GM18511 (cell line): ENCODE results near the gene TCERG1L.
"Not testable (repeated sequence)": the region's sequence is repeated elsewhere in the genome, so short reads cannot be mapped to it uniquely, and the experiment has no call there.

Source experiments
- ATAC-seq: cut with Tn5 transposase; IDR thresholded peaks from one replicate; pipeline ENCODE4 v1.9.1; 2021; ENCODE audit warnings: mild to moderate bottlenecking, moderate library complexity; ENCODE audit not compliant: unreplicated experiment

TCERG1L gene

DNA sequence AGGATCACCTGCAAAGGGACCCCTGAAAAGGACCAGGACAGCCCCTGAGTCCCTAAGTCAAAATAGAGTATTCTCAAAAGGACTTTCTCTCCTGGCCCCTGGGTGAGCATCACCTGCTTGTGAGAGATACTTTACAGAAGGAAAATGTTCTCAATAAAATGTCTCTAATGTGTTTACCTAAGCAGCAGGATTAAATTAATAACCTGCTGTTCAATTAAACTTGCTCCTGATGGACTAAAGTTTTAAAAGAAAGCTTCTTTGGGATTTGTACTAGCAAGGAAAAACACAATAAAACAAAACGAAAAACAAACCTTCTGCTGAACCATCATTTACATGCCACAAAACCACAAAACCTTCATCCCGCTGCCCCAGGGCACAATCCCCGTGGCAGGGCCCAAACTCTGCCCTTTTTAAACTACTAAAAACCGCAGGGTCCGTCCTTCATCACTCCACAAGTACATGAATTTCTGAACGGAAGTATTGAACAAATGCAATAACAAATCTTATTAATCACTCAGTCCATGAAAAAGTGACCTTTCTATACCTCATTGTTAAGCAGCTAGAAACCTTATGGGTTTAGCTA lies 197.7 kb downstream of the TCERG1L start:
- no peak for ATAC-seq

DNA sequence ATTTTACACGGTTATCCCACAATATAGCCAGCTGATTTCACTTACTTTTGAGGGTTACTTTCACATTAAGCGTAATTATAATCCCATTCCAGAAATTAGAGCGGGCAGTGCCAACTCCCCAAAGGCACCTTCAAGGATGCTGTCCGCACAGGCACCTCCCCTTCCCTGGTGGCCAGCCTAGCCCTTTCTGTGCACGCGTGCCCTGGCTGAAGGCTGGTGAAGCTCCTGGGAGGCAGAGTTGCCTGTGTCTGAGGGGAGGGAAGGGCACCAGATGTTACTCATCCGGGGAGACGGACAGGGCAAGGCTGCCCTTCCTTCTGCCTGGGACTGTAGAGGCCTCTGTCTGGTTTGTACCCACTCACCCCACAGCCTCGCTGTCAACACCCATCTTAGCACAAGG lies 198.4 kb downstream of the TCERG1L start:
- ATAC-seq = no peak

DNA sequence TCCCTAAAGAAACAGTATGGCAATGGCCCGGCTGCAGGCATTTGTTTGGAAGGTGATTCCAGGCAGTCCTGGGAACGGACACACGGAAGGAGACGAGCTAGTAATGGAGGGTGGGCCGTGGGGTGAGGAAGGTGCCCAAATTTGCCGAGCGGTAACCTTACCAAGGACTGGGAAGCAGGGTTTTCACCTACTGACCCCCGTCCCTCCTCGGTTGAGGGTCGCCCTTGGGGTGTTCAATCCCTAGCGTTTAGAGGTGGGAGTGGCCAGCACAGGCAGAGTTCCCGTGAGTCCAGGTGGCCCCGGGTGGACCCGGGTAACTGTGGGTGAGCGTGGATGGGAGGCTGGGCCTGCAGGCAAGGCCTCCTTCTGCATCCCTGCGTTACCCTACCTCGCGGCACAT lies 198.8 kb downstream of the TCERG1L start:
- ATAC-seq = no peak

DNA sequence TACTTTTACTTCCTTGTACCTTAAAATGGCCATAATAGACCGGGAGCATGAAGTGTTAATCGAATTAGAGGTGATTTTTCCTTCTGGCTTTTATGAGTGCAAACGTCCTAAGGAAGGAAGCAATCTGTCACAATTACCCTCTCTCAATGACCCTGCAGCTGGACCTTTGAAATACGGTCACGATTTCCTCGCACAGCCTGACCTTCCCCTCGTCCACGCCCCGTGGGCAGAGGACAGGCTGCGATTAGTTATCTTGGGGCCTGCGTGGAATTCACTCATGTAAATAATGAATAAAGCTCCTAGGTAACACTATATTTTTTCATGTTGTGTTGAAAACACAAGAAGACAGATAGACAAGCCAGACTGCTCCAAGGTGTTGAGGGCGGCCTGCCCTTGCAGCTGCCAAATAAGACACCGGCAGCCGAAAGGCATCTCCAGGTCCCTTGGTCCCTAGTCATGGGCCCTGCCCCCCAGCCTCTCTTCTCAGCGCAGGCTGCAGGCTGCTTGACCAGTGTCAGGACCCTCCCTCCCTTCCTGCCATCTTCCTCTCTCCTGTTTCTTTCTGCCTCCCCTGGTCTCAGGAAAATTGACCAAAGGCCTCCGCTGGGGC lies 199.9 kb downstream of the TCERG1L start:
- ATAC-seq = no peak

DNA sequence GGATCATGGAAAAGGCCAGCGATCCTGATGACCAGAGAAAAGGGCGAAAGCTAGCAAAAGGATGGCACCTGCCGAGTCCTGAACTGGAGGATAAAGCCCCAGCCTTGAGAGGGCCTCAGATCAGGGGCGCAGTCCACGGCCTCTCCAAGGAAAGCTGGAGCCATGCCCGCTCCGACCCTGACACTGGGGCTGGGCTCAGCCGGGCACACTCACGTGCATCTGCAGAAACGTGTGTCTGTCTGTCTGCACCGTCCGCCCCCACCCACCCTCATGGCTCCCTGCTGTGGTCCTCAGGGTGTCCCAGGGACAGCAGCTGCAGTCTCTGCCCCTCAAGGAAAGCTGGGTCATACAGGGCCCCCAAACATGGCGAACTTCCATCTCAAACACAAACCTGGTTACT lies 200.5 kb downstream of the TCERG1L start:
- ATAC-seq = no peak

DNA sequence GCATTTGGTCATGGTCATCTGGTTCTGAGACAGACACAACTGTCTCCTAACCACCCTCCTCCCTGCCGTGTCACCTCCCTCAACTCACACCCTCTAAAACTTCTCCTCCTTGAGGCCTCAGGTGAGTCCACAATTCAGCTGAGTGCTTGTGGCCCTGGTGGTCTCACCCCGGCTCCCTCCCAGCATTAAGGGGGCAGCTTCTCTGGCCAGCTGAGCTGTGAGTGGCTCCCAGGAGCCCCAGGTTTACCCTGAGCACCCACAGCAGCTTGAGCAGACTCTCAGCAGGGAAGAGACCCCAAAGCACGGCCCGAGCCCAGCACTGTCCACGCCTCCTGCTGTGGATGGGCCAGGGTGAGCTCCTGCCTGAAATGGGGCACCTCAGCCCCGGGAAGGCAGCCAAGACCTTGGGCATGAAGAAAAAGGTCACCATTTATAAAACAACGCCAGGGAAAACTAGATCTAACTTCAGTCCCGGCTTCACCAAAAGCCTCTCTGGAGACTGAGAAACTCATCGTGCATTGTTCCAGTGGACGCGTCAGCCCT lies 201.2 kb downstream of the TCERG1L start:
- no peak for ATAC-seq

DNA sequence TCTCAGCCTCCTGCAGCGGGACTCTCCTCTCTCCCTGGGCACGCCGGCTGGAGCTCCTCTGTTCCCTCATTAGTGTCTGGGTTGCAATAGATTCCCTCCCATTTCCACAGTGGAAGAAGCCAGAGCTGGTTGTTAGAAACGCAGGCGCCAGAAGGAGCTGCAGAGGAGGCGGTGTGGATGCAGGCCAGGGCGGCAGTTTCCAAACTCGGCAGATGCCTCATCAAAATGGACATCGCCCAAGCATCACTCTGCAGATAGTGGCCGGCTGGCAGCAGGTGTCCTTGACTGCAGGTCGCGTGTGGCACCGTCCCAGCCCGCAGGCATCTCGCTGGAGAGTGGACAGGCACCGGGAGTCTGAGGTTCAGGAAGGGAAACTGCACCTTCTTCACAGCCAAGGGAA lies 201.8 kb downstream of the TCERG1L start:
- no peak for ATAC-seq

DNA sequence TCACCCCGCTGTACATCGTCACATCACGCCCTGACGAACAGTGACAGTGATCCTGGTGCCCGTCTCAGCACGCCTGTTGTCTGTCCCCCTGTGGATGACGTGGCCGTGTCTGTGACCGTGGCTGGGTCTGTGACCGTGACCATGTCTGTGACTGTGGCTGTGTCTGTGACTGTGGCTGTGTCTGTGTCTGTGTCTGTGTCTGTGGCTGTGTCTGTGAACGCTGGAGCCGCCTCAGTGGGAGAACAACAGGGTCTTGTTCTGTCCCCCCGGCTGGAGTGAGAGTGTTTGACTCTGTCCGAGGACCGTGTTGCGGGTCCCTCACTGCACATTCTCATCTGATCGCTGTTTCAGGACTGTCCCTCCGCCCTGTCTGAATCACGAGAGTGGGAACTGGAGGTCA lies 202.2 kb downstream of the TCERG1L start:
- ATAC-seq = no peak

DNA sequence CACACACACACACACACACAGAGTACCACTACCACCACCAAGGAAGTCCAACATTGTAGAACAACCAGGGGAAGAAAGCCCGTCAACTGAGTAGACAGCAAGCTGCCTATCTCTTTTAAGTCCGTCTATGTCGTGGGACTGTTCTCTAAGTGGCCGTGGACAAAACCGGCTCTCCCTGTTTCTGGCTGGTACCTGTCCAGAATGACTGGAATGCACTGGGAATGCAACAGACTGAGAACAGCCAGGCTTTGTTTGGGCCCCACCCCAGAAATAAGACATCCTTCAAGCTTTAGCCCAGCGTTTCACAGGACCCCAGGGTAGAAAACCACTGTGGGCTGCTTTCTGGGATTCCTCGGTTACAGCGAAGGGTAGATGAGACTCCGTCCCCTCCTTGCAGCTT lies 203.6 kb downstream of the TCERG1L start:
- no peak for ATAC-seq

DNA sequence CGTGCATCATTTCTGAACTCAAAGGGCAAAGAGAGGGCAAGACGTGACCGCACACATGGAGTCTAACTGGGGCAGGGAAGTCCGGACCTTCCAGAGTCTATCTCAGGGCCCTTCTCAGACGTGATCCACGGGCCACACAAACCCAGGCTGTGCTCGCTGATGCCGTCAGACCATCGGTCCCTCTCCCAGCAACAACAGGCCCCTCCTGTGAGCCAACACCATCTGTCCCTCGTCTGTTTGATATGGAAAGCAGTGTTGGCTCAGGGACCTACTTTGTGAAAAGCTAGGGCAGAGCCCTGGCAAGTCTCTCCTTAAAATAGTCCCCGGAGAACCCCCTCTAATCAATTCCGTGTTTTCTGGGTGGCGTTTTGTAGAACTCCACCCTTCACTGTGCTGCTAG lies 208.8 kb downstream of the TCERG1L start:
- no peak for ATAC-seq

DNA sequence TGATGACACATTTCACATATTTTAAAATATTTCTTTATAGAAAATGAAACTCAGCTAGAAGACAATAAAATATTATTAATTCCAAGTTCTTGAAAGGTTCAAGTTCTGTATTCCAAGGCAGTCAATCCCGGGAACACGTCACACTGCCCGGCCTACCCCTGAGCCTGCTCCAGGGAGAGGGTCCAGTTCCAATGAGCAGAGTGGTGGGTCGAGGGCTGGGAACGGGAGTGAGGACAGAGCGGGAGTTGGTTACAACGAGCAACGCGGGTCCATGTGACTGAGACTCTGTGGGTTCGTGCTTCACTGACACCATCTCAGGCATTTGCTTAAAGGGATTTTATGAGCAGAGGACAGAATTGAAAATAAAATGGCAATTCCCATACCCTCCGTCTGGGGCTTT lies 209.4 kb downstream of the TCERG1L start:
- ATAC-seq = no peak

DNA sequence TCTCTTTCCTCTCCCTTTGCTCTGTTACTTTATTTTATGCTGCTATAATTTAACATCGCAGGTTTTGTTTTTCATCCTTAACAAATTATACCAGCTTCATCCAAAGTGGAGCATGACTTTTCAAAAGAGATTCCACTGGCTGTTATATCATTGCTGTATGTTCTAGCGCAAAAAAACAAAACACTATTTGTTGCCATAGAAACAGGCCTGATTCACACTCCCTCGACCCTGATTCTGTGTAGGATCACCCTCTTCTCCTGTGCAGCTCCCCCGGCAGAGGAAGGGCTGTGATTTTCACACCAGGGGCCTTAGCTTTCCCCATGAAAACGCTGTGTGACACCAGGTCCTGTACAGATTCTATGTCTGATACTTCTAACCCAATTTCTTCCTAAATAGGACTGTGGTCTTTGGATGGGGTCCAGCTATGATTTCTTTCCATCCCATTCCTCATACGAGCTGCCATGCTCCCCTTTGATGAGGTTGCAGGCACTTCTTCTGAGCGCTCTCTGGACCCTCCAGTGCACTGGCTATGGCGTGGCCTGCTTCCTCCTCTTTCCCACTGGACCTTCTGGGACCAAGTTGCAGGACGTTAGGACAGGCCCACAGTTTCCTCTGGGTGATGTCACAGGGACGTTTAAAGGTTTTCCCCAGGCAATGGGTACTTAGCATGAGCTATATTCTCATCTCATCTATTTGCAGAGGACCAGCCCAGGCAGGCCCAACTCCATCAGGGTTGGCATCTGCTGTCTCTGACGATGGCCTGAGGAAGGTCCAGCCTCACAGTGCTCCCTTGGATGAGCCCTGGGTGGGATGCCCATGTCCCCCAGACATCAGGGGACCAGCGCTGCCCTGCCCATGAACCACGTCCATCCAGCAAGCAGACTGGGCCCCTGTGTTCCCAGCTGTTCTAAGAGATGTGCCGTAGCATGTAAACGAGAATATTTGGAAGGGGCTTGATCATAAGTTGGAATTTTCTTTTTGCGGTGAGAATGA lies 210.8 kb downstream of the TCERG1L start:
- not testable (repeated sequence) for ATAC-seq

DNA sequence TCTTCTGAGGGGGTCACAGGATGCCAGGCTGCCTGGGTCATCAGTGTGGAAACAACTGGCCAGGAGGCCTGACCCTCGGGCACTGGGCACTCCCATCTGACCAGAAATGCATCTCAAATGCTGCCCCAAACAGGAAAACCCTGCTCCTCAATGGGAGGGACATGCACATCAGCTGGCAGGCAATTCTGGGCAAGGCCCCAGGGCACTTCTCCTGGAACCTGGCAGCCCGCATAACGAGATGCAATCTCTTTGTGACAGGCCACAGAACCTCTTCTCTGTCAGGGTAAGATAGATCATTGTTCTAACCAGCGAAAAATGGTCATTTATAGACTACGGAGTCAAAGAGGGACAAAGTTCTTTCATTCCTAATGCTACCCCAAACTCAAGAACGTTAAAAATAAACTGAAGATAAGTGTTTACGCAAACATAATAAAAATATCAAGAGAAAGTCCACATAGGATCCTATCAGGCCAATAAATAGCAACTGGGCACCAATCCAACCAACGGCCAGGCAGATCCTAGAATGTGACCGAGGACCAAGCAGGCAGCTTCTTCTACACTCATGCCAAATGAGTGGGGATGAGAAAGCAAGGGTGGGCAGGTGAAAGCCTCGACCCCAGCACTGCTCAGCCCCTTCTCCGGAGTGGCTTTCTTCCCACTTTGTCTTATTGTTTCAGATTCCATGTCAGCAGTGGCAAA lies 212.3 kb downstream of the TCERG1L start:
- ATAC-seq = no peak

DNA sequence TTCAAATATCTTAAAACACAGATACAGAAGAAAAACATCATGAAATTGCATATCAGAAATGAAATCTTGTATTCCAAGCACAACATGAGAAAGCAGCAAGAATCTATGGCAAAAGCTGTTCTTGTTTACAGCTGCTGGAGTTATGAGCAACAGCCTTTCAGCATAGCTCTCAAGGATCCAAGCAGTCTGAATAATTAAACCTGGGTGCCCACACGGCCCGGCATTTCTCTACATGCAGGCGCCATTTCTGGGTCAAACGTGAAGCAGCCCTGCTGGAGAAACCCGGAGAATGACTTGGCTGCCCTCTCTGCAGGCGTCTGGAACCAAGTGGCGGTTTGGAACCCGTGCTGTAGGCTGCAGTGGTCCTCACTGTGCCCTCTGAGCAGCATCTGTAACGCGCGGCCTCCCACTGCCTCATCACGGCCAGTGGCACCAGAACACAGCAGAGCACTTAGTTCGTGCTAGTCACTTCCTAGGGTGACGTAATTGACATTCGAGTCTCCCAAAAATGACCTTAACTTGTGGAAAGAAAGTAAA lies 213.0 kb downstream of the TCERG1L start:
- ATAC-seq = no peak

DNA sequence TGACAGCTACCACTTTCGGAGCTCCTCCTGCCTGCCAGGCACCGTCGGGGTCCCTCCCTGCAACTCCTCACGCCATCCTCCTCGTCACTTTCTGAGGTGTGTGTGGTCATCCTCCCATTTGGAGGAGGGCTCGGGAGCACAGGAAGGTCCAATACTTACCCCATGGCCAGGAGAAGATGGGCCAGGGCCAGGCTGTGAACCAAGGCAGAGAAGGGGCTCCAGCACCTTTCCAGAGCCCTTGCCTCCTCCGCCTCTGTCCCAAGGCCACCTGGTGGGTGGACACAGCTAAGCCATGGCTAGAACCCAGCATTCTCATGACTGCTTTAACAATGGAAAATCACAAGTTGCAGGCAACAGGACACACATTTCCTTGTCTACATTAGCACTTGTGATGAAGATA lies 215.5 kb downstream of the TCERG1L start:
- no peak for ATAC-seq

DNA sequence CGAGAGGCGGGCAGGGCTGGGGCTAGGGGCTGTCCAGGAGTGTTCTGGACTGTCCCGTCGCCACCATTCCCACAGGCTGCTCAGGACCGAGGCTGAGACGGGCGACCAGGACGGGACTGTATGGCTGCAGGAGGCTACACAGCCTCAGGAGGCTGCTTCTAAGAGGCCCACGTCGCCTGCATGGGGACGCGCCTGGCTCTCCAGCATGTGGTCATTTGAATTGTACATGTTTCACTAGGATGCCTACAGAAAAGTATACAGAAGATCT lies 216.3 kb downstream of the TCERG1L start:
- no peak for ATAC-seq

DNA sequence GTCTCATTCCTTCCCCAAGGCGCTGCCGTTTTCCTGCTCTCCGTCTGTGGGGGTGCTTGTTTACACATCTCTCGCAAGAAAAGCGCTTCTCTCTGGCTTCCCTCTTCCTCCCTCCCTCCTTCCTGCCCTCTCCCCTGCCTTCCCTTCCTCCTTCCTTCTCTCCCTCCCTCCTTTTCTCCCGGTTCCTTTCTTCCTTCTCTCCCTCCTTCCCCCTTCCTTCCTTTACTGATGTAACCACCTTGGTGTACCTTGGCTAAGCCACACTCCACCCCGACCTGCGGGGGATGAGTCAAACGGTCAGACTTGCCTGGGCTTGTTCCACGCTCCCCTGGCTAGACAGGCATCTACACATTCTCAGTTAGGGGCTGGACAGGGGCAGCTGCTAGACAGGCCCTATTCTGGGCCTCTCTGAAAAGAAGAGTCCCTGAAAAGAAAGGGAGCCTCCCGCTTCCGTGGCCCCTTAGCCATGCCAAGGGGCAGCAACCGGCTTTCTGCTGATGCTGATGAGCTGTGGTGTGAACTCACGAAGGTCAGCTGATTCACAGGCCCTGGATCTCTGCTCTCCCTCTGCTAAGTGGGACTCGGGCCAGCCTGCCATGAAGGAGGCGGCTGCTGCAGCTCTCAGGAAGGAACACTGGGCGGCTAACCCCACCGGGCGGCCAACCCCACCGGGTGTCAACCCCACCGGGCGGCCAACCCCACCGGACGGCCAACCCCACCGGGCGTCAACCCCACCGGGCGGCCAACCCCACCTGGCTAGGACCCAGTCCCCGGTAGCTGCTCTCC lies 216.8 kb downstream of the TCERG1L start:
- ATAC-seq = no peak

DNA sequence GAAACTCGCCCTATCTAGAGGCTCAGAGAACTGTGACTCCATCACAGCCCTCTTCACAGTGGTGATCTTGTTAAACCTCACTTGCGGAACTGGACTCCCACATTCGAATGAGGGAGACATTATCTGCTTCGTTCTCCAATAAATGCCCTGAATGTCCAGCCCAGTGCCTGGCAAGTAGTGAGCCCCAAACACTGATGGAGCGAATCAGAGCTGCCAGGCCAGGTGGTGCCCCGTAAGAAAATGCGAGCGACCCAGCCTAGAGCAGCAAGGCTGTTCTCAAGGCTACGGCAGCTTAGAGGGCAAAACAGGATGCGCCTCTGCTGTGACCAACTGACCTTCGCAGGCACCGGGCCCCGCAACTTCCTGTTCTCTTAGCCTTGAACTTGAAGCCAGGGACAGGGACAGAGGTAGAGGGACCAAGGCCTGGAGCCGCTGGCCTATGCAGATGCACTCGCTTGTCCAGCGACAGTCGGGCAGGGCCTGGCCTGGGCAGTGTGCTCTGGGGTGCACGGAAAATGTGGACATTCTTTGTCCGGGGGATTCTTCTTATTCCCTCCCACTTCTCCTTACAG lies 217.6 kb downstream of the TCERG1L start:
- ATAC-seq = no peak

DNA sequence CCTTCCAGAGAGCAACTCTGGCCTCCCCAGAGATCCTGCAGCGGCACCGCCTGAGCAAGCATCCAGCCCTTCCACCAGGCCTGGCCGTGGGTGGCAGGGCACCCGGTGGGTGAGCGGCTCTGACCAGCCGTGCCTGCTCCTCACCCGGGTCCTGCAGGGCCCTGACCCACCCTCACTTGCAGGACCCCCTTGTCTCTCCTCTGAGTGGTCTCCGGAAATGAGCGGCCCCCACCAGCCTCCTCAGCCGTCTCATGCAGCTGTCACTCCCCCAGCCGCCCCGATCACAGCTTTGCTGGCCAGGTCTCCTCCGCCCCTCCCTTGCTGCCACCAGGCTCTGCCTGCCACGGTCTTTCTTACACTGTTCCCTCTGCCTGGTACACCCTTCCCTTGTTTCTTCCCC lies 218.2 kb downstream of the TCERG1L start:
- no peak for ATAC-seq

DNA sequence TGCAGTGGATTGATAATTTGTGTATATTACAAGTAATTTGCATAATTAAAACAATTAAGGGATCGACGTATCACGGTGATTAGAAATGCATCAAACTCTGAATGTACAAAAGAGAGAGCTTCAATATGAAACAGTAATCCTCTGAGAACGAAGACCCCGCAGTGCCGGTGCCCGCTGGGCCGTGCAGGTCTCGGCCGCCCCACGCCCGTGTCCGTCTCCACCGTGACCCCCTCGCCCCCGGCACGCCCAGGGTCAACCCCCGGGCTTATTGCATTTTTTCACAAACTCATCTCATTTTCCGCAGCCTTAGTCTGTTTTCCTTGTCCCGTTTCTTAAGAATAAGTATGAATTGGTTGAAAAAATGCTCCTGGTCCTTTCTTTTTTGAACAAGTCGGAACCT lies 218.6 kb downstream of the TCERG1L start:
- ATAC-seq = no peak
